ENCODE results near the gene RXRA.

Gene RXRA

DNA sequence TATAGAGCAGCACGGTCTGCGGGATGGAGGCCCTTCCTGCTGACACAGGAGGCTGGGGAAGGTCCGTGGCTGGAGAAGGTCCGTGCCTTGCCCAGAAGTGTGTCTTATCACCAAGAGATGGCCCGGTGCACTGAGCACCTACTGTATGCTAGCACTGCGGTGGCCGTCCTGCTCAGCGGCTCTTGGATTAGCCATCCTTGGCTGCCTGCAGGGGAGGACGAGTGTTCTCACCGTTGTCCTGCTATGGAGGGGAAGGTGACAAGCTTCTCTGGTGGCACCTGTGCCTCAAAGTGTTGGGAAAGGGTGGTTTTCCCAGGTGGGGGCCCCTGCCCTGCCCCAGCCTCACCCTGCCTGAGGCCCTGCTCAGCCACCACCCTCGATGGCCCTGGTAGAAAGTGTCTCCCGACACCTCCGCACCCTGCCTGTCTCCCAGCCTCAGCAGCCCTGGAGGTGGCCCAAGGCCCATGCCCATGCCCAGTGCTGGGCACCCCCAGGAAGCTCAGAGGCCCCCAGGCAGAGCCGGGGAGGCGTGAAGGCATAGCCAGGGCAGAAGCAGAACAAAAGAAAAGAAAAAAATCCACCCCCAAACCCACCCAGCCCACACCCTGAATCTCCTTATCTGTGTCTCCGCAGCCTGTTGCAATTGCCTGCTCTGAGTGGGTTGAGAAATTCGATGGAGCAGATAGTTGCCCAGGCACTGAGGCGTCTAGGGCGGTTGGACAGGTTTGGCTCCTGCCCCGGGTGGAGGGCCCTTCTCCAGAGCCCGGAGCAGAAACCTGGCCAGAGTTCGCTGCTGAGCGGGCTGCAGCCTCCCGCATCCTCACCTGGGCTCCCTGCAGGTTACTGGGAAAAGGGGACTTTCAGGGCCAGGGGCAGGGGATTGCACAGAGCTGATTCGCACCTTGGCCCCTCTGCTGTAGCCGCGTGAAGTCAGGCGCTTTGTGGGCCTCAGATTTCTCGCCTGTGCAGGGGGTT is 30.5 kb downstream of the RXRA start:
- no peak for DNase-seq

DNA sequence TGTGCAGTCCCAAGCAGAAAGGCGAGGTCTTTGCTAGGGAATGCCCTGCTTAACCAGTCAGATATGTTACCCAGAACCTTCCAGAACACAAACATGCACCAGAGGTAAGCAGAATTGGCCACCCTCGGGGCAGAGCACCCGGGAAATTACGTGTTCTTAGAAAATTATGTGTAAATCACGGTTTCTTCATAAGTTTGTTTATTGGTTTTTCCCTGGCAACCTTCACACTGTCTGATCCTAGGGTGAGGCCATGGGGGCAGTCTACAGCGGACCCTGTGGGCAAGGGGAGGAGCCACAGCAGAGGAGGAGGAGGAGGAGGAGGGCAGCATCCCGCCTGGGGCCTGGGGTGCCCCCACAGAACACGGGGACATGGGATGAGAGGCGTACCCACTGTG is 31.4 kb downstream of the RXRA start:
- no peak for DNase-seq

DNA sequence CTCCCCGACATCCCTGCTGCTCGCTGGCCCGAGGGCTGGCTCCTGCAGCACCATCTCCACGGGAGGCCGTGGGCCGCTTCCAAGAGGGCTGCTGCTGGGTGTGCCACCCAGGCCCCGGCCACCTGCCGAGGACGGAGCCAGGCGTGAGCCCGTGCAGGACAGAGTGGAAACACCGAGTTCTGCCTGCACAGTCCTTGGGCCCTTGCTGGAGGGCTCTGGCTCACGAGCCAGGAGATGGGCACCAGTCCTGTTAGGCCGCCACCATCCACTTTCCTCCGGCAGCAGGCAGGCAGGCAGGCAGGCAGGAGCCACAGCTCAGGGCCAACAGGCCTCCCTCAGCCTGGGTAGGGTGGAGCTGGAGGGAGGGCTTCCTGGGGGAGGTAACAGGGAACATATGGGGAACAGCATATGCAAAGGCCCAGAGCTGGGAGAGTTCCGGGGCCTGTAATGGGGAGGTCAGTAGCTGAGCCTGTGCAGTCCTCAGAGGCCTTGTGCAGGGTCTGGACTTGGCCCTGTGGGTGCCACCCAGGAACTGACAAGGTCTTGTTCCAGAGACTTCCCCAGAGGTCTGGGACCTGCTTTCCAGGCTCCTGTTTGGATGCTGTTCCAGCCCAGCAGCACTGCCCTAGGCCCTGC is 31.9 kb downstream of the RXRA start:
- no peak for DNase-seq

DNA sequence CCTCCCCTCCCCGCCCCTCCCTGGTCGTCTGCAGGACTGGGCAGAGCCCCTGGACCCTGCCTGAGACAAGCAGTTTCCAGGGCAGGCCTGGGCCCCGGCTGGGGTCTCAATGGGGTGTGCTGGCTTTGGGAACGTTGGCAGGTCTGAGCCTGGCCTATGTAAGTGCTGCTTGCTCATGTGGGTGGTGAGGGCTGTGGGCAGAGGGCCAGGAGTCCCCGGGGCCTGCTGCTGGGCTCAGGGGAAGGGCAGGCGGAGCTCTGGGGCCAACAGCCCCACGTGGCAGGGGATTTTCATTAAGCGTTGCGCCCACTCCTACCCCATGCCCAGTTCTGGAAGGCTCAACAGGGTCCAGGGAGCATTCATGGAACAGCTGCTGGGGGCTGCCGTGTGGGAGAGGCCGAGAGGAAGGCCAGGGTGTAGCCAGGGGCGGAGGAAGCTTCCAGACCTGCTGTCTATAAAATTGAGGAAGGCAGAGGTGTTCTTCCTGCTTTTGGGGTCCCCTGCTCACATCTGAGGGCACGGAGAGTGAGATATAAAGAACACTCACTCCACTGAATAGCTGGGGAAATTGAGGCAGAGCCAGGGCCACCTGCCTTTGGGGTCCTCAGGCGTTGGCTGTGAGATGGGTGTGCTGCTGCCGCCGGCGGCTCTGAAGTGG is 32.5 kb downstream of the RXRA start:
- no peak for DNase-seq

DNA sequence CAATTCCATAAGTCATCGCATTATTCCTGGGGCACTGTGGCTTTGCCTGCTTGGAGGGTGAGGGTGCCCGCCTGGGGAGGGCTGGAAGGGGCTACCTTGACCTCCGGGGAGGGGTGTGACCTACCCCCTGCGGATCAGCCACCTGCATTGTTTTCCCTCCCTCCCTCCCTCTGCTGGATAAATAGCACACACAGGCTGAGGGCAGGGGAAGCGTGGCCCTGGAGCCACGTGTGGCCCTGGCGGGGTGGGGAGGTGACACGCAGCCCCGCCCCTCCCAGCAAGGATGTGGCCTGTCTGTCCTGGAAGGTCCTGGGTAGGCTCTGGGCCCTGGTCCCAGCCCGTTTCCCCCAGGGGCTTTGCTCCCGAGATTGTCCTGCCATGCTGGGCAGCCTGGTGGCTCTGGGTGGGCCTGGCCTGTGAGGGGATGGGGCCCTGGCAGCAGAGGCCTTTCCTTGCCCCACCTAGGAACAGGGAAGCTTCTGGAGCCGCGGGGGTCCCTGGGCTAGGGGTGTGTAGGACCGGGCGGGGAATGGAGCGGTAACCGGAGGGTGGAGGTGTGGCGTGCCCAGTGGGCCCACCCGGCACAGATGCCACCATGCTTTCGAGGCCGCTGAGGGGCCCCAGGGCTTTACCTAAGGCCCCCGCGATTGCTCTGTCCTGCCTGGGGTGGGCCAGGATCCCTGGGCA is 33.4 kb downstream of the RXRA start:
- DNase-seq: no peak

DNA sequence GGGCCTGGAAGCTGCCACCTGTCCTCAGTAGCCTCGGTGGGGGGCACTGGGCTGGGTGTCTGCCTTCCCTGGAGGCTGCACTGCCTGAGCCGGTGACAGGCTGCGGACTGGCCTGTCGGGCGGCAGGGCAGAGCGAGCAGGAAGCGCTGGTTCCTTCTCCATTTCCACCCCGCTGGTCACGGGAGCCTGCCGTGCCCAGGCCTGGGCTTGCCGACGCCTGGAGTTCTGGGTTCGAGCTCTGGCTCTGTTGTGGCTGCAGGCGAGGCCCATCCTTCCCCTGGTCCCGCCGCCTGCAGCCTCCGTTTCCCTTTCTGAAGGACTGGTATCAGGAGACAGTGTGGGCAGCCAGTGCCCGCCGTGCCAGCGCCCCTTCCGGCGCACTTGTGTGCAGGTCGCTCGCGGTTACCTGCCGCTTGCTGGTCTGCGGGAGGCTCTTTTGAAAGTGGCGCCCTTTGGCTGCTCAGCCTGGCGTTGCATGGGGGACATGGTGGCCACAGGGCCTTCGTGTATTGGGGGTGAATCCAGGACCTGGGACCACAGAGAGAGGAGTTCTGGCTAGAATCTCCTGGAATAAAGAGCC is 34.0 kb downstream of the RXRA start:
- no peak for DNase-seq

DNA sequence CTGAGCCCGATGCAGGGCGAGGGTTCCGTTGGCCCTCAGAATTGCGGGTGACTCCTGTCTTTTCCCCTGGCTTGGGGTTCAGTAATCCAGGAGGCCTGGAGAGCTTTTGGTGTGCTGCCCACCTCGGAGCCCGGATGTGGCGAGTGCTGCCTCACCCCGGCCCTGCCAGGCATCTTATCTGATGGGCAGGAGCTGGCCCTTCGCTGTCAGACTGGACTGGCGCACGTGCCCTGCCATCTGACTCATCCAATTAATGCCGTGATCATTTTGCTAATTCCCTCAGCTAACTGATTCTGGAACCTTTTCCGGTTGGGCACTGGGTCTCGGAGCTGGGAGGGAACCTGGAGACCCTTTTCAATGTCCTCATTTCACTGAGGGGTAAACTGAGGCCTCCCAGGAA is 34.6 kb downstream of the RXRA start:
- no peak for DNase-seq

DNA sequence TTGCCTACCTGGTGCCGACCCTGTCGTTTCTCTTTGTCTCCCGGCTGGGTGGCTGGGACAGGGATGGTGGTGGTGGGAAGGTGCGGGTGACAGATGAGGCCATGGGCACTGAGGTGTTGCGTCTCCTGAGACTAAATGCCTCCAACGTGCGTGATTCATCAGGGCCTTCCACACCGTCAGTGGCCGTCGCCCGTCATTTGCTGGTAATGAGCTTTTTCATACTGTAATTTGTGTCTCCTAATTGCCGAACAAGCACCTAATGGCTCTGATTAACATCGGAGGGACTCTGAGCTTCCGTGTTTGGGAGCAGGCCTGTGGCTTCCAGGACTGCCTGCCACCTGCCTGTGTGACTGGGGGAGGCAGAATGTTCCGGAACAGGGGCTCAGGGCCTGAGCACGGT is 35.2 kb downstream of the RXRA start:
- no peak for DNase-seq

DNA sequence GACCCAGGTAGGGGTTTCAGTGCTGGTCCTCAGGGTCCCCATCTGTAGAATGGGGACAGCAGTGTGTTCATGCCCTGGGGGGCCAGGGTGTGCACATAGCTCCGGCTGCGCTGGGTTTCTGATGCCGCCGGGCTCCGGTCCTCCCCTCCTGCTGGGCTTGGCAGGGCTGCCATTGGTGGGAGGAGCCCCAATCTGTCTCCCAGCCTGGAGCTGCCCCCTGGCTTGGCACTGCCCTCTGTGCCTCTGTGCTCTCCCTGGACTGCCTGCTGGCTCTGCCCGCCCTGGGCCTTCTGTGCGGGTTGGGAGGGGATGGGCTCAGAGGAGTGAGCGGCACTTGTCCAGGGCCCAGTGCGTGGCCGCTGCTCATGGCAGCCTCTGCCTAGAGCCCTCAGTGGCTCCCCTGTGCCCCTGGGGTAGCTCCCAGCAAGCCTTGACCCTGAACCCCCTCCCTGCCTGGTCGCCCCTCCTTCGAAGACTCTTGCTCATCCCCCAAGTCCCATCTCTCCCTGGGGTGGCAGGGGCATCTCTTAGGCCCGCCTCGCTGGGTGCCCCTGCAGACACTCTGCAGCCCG is 35.7 kb downstream of the RXRA start:
- DNase-seq: no peak

DNA sequence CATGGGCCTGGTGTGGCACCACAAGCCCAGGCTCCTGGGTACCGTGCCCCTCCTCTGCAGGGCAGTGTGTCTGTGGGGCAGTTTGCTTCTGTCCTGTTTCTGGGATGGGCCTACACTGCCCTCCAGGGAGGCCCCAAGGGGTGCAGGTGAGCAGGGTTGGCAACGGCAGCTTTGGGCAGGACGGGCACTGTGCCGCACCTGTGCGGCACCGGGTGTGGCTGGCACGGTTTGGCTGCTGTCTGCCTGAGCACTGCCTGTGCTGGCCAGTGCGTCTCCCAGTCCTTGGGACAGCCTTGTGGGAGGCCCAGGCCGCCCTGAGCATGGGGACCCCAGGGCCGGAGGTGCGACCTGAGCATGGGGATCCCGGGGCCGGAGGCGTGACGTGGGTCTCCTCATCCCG is 37.2 kb downstream of the RXRA start:
- DNase-seq: no peak

DNA sequence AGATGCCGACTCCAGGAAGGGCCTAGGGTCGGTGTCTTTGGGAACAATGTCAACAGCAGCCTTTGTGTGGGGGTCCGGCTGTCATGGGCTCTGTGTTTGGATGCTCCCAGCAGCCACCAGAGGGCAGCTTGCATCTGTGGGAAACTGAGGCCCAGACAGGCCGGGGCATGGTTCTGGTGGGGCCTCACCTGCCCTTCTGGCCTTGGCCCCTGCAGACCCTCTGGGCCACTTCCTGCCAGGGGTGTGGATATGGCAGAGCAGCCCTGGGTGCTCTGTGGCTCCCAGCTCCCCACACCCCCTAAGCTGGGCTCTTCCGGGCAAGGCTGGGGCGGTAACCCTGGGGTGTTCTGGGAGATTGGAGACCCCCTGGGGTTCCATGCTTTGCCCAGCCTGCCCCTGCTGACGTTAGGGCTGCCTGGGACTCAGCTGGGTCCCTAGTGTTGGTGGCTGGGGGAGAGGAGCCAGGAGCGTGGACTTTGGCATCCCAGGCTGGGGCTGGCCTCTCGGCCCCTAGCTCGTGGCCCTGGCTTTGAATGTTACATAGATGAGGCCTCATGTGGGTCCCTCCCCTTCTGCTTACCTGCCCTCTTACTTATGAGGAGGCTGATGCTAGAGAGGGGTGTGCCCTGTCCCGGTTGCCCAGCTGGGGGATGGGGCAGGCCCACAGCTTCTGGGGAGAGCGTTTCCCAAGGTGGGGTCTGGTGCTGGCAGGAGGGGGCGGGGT is 38.3 kb downstream of the RXRA start:
- no peak for DNase-seq

DNA sequence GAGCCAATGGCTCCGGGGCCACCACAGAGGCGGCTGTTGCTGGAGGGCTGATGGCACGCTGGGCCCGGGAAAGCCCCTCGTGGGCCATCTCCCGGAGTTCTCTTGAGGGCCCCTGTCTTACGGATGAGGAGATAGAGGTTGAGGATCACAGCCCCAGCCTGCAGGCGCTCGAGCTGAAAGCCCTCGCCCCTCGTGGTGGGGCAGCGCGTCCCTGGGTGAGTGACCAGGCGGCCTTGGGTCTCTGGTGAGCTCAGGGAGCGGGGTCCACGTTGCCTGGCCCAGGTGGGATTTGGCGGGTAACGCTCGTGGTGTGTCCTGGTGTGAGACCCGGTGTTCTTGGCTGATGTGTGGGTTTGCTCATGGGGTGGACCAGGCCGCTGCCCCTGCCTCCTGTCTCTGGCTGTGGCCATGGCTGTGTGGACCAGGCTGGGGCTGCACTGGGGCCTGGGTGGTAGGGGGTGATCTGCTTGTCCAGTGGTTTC is 38.9 kb downstream of the RXRA start:
- no peak for DNase-seq

DNA sequence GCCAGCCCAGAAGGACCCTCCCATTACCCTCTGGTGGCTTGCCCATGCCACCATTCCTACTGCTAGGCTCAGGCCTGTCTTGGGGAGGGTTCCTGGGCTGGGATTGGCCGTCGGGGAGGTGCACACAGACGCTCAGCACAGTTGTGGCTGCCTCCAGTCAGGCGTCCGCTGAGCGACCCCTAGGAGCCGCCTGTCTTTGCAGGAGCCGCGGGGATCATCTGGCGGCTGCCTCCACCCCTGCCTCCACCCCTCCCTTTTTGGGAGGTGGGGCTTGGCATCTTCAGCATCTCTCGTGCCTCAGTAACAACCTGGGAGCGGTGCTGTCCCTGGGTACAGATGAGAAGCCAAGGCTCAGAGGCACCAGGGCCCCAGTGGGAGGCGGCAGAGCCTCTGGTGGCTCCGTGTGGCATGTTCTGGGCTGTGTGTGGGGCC is 39.6 kb downstream of the RXRA start:
- DNase-seq: peak; percentile 69

DNA sequence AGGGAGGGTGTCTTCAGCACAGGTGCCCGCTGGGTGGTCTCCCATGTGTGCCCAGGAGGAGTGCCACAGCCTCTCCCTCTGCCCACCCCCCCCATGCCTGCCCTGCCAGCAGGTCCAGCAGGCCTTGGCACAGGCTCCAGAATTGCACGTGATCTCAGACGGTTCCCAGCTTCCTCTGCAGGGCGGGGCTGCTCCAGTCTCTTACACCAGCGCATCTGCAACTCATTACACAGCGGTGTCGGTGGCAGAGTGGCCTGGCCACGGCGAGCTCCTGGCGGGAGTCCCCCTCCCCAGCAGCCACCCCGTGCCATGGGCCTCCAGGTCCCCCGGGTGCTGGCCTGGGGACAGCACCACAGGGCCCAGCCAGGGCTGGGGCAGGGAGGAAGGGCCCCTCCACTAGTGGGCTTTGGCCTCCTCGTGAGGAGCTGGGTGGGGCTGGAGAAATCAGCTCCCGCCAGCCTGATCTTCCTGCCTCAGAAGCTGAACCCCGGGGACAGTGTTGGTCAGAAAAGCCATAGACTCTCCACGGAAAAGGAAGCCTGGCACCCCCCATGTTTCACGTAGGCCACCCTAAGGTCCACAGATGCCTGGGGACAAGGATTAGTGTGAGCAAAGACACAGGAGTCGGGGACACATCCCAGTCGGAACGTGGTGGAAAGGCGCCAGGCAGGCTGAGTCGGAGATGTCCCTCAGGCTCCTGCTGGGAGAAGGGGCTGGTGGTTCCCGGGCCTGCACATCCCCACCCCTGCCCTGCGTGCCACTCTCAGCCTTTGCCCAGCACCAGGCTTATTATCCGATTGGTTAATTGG is 40.2 kb downstream of the RXRA start:
- DNase-seq: peak; percentile 77

DNA sequence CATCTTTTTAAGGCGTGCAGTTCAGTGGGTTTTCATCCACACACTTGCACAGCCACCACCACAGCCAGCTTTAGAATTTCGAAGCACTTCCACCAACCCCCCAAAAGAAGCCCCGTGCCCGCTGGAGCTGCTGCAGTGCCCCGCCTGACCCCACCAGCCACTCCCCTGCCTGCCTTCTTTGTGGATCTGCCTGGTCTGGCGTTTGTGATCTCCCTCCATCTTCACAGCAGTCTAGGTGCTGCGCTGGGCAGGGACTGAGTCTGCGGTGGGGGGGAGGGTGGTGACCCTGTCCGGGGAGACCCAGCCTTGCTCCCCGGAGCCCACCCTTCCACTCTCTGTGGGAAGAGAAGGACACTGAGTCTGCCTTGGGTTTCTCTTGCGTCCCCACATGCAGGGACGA is 40.8 kb downstream of the RXRA start:
- no peak for DNase-seq

DNA sequence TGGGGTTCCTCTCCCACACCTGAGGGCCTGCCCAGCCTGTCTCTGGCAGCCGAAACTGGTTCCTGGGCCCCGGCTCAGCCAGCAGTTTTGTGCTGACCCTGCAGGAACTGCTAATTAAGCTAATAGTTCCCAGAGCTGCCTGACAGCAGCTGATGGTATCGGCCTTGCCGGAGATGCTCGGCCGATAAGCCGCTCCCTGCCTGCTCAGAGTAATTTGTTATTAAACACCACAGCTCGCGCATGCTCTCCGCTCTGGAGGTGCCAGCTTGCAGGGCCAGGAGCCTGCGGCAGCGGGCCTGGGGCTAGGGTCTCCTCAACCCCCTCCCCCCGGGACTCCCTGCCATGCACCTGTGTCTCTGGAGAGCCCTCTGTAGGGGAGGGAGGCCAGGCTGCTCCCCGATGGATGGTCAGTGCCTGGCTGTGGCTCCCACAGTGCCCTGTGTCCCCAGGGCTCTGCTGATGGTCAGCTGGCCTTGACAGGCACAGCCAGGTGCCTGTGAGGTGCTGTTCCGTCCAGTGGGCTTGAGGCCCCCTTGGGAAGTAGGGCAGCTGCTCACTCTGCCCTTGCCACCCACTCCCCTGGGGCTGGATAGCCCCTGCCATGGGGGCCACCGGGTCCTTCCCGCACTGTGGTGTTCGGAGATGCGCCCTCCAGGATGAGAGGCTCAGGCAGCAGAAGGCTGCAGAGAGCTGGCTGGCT is 41.7 kb downstream of the RXRA start:
- no peak for DNase-seq

DNA sequence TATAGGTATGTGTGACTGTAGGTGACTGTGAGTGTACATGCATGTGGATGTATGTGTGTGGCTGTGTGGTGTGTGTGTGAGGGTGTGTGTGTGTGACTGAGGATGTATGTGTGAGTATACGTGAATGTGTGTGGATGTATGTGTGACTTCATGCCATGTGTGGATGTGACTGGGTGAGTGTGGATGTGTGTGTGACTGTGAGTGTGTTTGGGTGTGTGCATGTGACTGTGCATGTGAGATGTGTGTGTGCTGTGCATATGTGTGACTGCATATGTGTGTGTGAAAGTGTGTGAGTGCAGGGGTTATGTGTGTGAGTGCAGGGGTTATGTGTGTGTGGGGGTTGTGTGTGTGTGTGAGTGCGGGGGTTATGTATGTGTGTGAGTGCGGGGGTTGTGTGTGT is 42.3 kb downstream of the RXRA start:
- DNase-seq: no peak

DNA sequence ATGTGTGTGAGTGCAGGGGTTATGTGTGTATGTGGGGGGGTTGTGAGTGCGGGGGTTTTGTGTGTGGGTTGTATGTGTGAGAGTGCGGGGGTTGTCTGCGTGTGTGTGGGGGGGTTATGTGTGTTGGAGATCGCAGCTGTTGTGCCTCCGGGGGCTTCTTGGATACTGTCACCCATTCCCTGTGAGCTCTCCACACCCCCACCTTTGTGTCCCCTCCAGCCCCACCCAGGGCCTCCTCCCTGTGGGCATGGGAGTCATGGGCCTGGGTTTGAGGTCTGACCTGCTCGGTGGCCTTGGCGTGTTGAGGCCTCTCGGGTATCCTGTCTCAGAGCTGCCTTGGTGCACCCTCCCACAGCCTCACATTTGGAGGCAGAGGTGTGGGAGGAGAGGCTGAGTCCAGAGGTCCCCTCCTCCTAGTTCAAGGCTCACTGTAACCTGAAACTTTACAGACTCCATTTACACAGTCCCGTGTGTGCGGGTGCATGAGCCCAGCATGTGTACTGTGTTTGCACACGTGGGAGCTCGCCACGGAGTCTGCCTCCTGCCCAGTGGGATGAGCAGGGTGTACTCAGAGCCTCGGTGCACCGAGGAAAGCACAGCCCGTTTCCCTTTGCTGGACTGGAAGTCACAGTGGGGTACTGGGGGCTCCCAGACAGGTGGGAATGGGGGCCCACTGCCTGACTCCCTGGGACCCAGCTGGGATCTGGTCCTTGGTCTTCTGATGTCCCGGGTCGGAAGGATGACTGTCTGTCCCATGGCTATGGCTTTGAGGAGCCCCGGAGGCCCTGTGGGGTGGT is 43.4 kb downstream of the RXRA start:
- no peak for DNase-seq

DNA sequence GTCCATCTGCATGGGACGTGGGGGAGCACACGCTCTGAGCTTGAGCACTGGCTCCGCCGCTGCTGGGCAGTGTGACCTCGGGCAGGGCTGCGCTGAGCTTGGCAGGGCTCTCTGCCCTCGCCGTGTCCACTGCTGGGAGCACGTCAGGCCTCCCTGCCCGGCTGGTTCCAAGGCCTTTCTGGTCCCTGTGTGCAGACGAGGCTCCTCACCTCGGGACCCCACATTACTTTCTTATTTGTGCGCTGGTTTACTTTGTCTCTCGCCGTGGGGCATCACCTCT is 43.9 kb downstream of the RXRA start:
- no peak for DNase-seq

DNA sequence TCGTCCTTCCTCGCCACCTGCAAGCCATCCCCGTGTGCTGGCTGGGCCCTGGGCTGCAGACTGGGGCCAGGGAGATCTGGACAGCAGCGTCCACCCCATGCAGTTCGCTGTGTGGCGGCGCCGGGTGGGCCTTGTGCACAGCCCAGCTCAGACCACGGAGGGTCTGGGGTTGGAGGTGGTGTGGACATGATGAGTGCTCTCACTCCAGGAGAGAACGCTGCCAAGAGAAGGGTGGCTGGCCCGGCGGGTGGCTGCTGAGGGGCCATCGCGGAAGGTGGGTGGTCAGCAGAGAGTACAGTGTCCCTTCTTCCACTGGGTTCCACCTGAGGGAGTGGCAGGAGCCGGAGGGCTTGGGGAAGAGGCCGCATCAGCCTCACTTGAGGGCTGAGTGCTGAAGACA is 44.4 kb downstream of the RXRA start:
- DNase-seq: no peak
